Neuron (in vitro differentiated cells): Measurements from ENCODE around the gene ZNF532.

ENCODE experiments used
- H2AFZ ChIP-seq: one replicate; pipeline ENCODE4 v1.6.1; 2013; ENCODE audit warnings: low read depth, mild to moderate bottlenecking, inconsistent platforms, low read length, moderate library complexity
- H3K27me3 ChIP-seq: one replicate; pipeline ENCODE4 v1.6.1; 2013; ENCODE audit warnings: low read length; ENCODE audit not compliant: insufficient read depth
- H3K36me3 ChIP-seq: one replicate; pipeline ENCODE4 v1.6.1; 2013; ENCODE audit warnings: low read length; ENCODE audit not compliant: insufficient read depth
- H3K4me1 ChIP-seq: one replicate; pipeline ENCODE4 v1.6.1; 2013; ENCODE audit warnings: low read length; ENCODE audit not compliant: insufficient read depth
- H3K4me3 ChIP-seq: 2 replicates; pipeline ENCODE4 v1.5.1; 2013; ENCODE audit warnings: mild to moderate bottlenecking, low read length, moderate library complexity
- H3K9me3 ChIP-seq: one replicate; pipeline ENCODE4 v1.6.1; 2013; ENCODE audit warnings: low read length

ZNF532 gene

DNA sequence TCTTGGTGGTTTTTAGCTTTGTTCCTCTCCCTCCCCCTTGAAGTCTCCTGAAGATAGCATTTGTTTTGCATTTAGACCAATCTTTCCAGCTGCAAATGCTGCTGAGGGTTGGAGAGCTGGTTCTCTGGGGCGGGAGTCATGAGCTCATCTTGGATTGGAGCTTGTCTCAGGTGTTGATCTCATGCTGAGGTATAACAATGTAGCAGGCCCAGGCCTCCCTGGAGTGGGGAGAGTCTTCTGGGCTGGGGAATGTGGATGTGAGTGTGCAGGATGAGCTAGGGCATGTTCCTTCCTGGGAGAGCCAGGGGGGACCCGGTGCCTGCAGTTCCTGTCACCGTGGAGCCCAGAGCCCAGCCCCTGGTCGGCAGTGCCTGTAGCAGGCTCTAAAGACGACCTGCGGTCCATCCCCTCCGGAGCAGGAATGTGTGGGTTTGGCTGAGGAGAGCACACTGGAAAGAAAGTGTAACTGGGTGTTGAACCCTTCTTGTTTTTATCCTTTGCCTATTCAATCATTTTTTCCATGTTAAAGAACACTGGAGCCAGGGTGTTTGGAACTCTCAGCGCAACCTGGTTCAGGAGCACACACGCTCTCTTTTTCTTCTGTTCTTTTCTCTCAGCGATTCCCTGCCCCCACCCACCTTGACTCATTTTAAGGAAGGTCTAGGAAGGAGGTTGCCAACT lies 2.7 kb downstream of the ZNF532 start:
- peaks cover 21% of the 10 kb centered on the region for H3K9me3 ChIP-seq
- no peaks in the 10 kb centered on the region for H3K27me3 ChIP-seq
- no peak overlapping the region for H2AFZ ChIP-seq
- H3K36me3 ChIP-seq, result peaks cover 65% of the 10 kb centered on the region
- no peak overlapping the region for H3K4me3 ChIP-seq
- peaks cover 28% of the 10 kb centered on the region for H3K4me1 ChIP-seq

DNA sequence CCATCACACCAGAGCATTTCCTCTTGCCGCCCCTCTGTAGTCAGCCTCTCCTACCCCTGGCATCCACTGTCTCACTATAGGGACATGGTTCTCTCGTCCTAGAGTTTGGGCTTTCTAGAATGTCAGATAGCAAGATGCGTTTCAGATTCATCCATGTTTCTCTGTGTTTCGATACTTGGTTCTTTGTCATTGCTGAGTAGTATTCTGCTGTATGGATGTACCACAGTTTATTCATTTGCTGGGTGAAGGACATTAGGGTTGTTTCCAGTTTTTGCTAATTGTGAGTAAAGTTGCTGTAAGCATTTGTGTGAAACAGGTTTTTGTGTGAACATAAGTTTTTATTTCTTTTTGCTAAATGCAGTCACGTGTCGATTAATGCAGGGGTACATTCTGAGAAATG lies 3.8 kb downstream of the ZNF532 start:
- Histone ChIP-seq H3K27me3 (no peaks in the 10 kb centered on the region), H3K9me3 (peaks cover 21% of the 10 kb centered on the region), H3K36me3 (peaks cover 72% of the 10 kb centered on the region), H2AFZ (no peak overlapping the region), H3K4me1 (peaks cover 27% of the 10 kb centered on the region), H3K4me3 (no peak overlapping the region)

- Histone ChIP-seq H3K9me3 (peaks cover 21% of the 10 kb centered on the region), H3K4me3 (no peak overlapping the region), H3K36me3 (peaks cover 89% of the 10 kb centered on the region), H2AFZ (no peak overlapping the region), H3K27me3 (no peaks in the 10 kb centered on the region), H3K4me1 (peaks cover 17% of the 10 kb centered on the region)
Measured at GRCh38 chr18:58870130-58870529, 5.5 kb downstream of the ZNF532 start.

DNA sequence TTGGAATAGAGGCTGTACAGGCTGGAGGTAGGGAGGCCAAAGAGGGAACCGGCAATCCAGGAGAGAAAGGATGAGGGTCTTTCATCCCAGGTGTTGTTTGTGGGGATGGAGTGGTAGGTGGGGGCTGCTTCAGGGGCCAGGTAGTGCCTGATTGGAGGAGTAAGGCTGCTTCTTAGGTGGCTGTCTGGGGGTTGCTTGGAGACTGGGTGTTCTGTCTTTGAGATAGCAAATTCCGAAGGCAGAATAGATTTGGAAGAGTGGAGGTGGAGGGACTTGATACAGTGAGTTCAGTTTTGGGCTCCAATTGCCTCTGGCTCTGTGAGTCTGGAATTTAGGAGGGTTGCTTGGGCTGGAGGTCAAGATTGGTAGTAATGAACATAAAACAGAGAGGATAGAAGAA lies 5.9 kb downstream of the ZNF532 start:
- no peaks in the 10 kb centered on the region for H3K27me3 ChIP-seq
- H3K9me3 ChIP-seq, result peaks cover 21% of the 10 kb centered on the region
- H3K36me3 ChIP-seq, result peaks cover 89% of the 10 kb centered on the region
- no peak overlapping the region for H3K4me3 ChIP-seq
- H3K4me1 ChIP-seq, result peaks cover 12% of the 10 kb centered on the region
- H2AFZ ChIP-seq, result no peak overlapping the region

DNA sequence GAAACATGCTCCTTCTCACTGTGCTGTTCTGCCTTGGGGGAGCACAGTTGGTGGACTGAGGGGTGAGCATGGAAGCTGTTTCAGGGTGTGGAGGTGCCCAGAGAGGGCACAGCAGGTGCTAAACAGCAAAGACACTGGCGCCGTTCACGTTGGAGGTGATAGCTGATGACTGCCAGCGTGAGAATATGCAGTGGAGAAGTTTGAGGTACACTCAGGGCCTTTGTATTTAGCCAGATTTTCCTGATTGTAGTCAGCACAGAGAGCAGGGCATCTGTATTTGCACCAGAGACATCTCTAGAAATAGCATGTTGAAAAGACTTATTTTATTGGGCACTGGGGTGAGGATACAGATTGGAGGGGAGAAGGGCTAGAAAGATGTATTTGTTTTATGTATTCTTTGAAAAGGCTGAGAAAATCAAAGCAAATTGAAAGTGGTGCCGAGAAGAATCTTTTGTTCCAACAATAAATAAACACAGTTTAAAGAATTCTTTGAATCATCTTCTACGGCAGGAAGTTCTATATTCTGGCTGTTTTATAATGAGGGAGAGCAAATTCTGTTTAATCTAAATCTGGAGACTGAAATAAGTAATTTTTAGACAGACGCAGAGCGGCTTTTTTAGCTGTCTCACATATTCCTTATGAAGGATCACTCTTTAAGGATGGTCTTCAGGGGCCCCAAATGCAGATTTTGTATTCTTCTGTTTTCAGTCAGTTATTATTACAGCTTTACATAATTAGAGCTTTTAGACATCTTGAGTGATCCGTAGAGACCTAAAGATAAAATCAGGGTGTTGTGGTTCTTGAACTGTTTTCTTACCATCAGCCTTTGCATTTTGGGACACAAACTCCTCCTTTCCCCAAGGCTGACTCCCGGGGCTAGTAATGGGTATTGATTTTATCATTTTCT lies 7.1 kb downstream of the ZNF532 start:
- Histone ChIP-seq H2AFZ (no peak overlapping the region), H3K4me1 (peaks cover 1% of the 10 kb centered on the region), H3K27me3 (no peaks in the 10 kb centered on the region), H3K4me3 (no peak overlapping the region), H3K9me3 (peaks cover 18% of the 10 kb centered on the region), H3K36me3 (peaks cover 86% of the 10 kb centered on the region)

GRCh38 chr18:58878640-58879039 lies 14.0 kb downstream of the ZNF532 start:
- Histone ChIP-seq H3K4me1 (no peaks in the 10 kb centered on the region), H3K36me3 (peaks cover 80% of the 10 kb centered on the region), H3K9me3 (no peaks in the 10 kb centered on the region), H2AFZ (no peak overlapping the region), H3K4me3 (no peak overlapping the region), H3K27me3 (no peaks in the 10 kb centered on the region)

GRCh38 chr18:58881477-58881876 lies 16.8 kb downstream of the ZNF532 start:
- H2AFZ ChIP-seq, result no peak overlapping the region
- no peaks in the 10 kb centered on the region for H3K4me1 ChIP-seq
- H3K4me3 ChIP-seq, result no peak overlapping the region
- no peaks in the 10 kb centered on the region for H3K9me3 ChIP-seq
- H3K36me3 ChIP-seq, result peaks cover 75% of the 10 kb centered on the region
- no peaks in the 10 kb centered on the region for H3K27me3 ChIP-seq

DNA sequence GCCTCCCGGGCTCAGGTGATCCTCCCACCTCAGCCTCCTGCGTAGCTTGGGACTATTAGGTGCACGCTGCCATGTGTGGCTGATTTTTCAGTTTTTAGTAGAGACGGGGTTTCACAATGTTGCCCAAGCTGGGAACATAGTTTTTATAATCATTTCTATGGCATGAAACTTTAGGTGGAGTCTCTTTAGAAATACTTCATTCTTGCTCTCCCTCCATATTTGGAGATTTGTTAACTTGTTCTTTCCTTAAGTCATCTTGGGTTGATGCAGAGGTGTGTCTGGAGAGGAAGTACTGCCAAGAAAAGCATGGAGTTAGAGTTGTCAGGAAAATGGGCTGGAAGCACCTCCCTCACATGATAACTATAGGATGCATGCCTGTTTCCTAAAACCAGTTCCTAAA lies 17.4 kb downstream of the ZNF532 start:
- H3K4me3 ChIP-seq, result no peak overlapping the region
- H3K9me3 ChIP-seq, result no peaks in the 10 kb centered on the region

GRCh38 chr18:58882686-58883085 lies 18.0 kb downstream of the ZNF532 start:
- Histone ChIP-seq H3K4me3 (no peak overlapping the region), H3K9me3 (no peaks in the 10 kb centered on the region), H3K4me1 (no peaks in the 10 kb centered on the region), H3K36me3 (peaks cover 76% of the 10 kb centered on the region), H3K27me3 (no peaks in the 10 kb centered on the region), H2AFZ (no peak overlapping the region)

More for the DNA sequence above, 17.4 kb downstream of the ZNF532 start:
- H3K36me3 ChIP-seq, result peaks cover 75% of the 10 kb centered on the region
- no peaks in the 10 kb centered on the region for H3K27me3 ChIP-seq
- no peak overlapping the region for H2AFZ ChIP-seq
- H3K4me1 ChIP-seq, result no peaks in the 10 kb centered on the region

GRCh38 chr18:58884680-58885079 lies 20.0 kb downstream of the ZNF532 start:
- Histone ChIP-seq H3K36me3 (peaks cover 70% of the 10 kb centered on the region), H3K4me3 (no peak overlapping the region), H2AFZ (no peak overlapping the region), H3K9me3 (no peaks in the 10 kb centered on the region), H3K27me3 (no peaks in the 10 kb centered on the region), H3K4me1 (no peaks in the 10 kb centered on the region)

DNA sequence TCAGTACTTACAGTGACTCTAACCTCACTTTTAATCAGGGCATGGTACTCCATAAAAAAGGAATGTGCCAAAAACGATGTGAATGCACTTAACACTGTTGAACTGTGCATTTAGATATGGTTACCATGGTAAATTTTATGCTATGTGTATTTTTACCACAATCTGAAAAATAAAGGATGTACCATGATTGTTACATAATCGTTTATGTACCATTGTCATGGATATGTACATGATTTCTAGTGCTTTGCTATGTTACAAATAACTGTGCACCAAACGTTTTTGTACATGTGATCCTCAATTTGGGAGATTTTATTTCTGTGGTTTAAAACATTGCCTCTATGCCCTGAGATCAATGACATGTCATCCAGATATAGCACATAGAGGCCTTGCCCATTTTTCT lies 21.8 kb downstream of the ZNF532 start:
- Histone ChIP-seq H3K4me3 (no peak overlapping the region), H2AFZ (no peak overlapping the region), H3K27me3 (no peaks in the 10 kb centered on the region), H3K9me3 (no peaks in the 10 kb centered on the region), H3K36me3 (peaks cover 65% of the 10 kb centered on the region), H3K4me1 (no peaks in the 10 kb centered on the region)

DNA sequence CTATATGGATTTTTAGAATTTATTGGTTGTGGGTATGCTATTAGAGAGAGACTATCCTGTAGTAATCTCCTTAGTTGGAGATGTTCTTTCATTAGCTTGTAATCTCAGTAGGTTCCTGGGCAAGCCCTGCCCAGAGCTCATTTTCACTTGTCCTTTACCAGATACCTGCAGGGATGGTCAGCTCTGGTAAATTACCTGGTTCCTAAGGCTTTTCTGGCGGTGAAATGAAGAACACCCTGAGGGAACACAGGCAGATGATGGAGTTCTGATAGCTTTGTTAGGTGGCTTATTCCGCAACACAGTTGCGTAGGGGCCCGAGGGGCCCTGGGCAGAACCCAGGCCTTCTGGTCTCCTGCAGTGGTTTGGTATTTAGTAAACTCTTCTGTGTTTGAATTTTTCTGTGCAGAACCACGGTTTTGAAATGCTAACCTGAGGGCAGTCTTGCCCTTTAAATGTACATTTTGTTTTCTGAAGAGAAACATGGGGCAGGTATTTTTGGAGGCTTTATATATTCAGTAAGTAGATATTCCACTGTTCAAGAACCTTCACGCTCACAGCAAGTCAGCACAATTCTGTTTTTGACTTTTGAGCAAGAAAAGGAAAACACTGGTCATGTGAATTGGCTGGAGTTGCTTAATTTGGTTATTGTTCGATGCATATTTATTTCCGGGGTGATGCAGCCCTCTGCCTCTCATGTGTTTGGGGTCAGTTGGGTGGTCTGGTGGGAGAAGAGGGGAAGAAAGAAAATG lies 22.4 kb downstream of the ZNF532 start:
- Histone ChIP-seq H2AFZ (no peak overlapping the region), H3K4me3 (no peak overlapping the region), H3K36me3 (peaks cover 69% of the 10 kb centered on the region), H3K4me1 (no peaks in the 10 kb centered on the region), H3K9me3 (no peaks in the 10 kb centered on the region), H3K27me3 (no peaks in the 10 kb centered on the region)

DNA sequence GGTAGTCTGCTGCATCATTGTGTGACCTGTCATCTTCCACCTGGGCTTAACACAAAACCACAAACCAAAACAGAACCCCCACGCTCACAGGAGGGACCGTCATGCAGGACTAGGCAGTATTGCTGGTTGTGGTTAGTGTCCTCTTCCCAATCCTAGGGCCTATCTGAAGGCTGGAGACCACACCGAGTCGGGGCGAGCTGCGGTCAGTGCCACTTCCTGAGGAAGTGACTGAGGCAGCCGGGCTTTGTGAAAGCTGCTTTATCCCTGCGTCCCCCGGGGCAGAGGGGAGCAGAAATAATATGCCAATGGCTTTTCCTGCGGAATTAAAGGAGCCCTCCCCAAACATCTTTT lies 22.9 kb downstream of the ZNF532 start:
- H3K36me3 ChIP-seq, result peaks cover 64% of the 10 kb centered on the region
- H3K27me3 ChIP-seq, result no peaks in the 10 kb centered on the region
- H3K4me1 ChIP-seq, result no peaks in the 10 kb centered on the region
- H2AFZ ChIP-seq, result no peak overlapping the region
- no peaks in the 10 kb centered on the region for H3K9me3 ChIP-seq
- no peak overlapping the region for H3K4me3 ChIP-seq
